Stimulated activated CD4-positive, alpha-beta T cell treated with anti-CD3 and anti-CD28 coated beads, TNF-alpha, amount 100 ng/mL, for 48 hours (primary cell): ENCODE measurements around the gene ARMC9.
"Not testable (repeated sequence)": the region's sequence is repeated elsewhere in the genome, so short reads cannot be mapped to it uniquely, and the experiment has no call there.

ENCODE experiments used
- DNase-seq, 3 donors: peaks; one replicate each; pipeline ENCODE4 v3.0.0-alpha.2; 2020; ENCODE audit warnings: low read depth in 3 of 3

The ARMC9 gene

DNA sequence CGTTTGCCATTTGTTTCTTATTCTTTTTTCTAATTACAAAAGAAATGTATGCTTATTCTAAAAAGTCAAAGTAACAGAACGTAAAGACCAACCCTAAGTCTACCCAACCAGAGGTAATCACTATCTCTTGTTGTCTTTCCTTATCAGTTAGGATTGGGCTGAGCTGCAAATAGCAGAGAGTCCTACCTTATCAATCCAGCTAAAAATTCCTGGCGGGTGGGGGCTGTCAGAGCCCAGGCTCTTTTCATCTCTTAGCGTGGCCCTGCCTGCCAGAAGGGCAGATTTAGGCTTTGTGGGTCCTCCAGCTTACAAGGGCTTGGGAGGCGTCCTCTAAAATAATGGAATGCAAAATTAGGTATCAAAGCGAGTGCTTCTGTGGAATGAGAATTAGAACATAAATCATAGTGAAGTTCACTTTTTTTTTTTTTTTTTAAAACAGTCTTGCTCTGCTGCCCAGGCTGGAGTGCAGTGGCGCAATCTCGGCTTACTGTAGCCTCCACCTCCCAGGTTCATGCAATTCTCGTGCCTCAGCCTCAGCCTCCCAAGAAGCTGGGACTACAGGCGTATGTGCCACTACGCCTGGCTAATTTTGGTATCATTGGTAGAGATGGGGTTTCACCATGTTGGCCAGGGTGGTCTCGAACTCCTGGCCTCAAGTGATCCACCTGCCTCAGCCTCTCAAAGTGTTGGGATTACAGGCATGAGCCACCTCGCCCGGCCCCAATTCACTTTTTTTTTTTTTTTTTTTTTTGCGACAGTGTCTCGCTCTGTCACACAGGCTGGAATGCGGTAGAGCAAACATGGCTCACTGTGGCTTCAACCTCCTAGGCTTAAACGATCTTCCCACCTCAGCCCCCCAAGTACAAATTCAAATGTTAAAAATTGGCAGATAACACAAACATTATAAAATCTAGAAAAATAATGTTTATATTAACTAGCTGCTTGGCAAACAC is 139.7 kb downstream of the ARMC9 start:
- DNase-seq = no peak

DNA sequence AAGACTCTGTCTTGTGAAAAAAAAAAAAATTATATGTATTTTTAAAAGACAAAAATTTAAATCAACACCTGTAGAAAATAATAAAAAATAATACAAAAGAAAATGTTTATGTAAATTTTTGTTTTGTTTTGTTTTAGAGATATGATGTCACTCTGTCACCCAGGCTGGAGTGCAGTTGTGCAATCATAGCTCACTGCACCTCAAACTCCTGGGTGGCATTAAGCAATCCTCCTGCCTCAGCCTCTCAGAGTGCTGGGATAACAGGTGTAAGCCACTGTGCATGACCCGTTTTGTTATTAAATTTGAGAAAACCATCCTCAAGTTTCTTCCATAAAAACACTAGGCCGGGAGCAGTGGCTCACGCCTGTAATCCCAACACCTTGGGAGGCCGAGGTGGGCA is 140.9 kb downstream of the ARMC9 start:
- no peak for DNase-seq

DNA sequence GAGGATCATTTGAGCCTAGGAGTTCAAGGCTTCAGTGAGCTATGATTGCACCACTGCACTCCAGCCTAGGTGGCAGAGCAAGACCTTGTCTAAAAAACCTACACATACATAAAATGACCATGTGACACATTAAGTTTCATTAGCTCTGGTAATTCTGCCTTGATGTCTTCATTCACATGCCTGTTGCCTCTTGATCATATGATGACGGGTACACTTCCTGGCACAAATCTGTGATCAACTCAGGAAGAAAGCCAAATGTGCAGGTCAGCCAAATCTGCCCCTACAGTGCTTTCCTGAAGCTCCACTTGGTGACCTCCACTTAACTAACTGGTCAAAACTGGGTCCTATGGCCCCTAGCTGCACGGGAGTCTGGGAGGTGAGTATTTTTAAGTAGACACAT is 142.7 kb downstream of the ARMC9 start:
- DNase-seq = no peak

DNA sequence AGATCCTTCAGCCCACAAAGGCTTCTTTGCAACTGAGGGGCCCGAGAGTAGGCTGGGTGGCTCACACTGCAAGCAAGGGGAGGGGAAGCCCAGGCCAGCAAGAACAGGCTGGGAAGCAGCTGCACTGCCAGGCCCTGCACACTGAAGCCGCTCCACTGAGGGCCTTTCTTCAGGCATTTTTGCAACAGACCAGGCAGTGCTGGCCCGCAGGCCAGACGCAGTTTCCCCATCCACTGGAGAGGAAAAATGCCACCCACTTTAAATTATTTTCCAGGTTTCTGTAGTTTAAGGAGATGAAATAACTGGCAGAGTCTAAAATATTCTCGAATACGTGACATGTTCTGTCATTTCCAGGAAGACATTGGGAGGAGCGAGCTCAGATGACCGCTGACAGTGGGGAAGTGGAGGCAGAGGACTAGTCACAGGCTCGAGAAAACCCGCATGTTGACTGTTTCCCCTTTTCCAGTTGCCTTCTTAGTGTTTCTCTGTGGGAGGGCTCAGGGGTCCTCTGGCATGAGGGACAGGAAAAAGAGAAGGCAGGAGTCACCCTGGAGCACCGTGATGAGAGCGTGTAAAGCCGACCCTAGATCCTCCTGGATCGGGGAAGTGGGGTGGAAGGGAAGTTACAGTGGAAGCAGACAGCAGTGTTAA is 143.8 kb downstream of the ARMC9 start:
- no peak for DNase-seq

DNA sequence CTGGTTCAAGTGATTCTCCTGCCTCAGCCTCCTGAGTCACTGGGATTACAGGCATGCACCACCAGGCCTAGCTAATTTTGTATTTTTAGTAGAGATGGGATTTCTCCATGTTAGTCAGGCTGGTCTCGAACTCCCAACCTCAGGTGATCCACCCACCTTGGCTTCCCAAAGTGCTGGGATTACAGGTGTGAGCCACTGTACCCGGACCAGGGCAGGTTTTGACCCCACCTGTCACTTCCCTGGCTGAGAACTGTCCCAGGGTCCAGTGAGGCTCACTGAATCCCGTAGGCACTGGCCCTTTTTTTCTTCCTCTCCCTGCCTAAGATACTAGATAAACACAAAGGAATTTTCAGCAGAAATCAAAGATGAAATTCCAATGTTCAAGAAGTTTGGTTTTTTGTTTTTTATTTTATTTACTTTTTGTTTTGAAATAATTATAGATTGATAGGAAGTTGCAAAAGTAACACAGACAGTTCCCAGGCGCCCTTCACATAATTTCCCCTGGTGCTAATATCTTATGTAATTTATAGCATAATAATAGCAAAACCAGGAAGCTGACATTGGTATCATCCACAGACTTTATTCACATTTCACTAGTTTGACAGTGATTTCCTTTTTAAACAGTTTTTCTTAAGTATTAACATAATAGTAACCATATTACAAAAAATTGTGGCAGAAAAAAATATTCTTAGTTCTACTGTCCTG is 144.7 kb downstream of the ARMC9 start:
- no peak for DNase-seq

DNA sequence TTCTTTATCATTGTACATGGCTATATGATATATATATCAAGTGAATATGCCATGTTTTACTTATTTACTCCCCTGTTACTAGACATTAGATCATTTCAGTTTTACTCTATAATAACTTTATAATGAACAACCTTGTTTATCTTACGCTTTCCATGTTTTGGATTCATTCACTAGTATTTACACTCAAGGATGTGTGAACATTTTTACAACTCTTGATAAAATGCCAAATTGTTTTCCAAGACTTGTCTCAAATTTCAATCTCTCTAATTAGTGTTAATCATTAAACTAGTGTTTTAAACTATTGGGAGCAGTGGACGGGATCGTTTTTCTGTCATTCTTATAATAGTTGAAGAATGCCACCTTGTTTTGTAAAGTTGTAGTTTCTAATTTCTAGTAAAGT is 145.6 kb downstream of the ARMC9 start:
- DNase-seq = no peak

DNA sequence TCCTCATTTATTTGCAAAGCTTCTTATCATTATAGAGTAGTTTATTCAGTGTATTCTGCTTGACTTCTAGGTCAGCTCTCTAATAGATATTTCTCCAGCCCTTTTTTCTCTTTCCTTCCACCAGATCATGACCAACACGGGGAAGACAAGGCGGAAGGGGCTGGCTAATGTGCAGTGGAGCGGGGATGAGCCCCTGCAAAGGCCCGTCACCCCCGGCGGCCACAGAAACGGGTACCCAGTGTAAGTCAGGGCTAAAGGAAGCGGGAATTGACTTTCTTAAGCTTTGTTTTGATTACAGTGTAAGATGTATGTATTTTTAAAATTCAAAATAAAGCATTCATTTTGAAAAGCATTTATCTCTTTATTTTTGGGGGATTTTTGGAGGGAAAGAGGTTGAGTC is 146.4 kb downstream of the ARMC9 start:
- DNase-seq = no peak

DNA sequence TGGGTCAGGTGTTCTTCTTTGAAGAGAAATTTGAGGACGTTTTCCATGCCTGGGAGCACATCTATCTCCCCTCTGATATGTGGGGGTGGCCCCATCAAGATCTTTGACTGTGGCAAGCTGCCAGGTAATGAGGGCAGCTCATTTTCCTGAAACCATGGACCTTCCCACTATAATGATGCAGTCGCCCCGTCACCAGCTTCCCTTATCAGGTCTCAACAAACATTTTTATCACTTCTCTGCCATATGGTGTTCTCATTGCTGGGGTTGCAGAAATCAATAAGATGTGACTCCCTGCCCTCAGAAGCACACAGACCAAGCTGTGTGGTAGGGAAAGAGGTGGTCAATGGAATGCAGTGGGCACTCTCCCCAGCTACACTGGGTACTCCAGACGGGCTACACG is 148.7 kb downstream of the ARMC9 start:
- no peak for DNase-seq

DNA sequence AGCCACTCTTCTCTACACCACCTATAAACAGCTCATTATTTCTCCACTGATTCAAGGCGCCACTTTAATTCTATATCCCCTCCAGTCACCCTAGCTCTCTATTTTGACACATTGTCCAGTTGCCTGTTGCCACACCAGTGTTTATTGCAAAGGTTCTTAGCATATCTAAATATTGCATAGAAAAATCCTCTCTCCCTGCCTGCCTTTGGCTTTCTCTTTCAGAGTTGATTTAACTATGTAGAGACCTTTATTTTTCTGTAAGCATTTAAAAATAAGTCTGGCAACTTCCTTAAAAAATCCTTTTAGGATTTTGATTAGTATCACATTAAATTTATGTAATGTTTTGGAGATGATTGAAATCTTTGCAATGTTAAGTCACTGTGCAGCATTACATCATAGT is 149.2 kb downstream of the ARMC9 start:
- no peak for DNase-seq

DNA sequence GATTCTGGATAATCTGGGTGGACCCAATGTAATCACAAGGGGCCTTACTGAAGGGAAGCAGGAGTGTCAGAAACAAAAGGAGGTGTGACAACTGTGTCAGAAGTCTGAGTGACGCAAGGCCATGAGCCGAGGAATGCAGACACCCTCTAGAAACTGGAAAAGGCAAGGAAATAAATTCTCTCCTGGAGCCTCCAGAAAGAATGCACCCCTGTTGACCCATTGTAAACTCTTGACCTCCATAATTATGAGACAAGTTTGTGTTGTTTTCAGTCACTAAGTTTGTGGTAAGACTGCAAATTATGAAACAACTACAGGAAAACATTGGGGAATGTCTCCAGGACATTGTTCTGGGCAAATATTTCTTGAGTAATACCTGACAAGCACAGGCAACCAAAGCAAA is 149.7 kb downstream of the ARMC9 start:
- no peak for DNase-seq

DNA sequence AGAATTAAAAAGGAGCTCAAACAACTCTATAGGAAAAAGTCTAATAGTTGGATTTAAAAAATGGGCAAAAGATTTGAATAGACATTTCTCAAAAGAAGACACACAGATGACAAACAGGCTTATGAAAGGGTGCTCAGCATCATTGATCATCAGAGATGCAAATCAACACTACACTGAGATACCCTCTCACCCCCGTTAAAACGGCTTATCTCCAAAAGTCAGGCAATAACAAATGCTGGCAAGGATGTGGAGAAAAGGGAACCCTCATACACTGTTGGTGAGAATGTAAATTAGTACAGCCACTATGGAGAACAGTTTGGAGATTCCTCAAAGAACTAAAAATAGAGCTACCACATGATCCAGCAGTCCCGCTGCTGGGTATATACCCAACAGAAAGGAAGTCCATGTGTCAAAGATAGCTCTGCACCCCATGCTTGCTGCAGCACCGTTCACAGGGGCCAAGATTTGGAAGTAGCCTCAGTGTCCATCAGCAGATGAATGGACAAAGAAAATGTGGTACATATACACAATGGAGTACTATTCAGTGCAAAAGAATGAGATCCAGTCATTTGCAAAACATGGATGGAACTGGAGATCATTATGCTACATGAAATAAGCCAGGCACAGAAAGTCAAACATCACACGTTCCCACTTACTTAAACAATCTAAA is 150.4 kb downstream of the ARMC9 start:
- DNase-seq = no peak

DNA sequence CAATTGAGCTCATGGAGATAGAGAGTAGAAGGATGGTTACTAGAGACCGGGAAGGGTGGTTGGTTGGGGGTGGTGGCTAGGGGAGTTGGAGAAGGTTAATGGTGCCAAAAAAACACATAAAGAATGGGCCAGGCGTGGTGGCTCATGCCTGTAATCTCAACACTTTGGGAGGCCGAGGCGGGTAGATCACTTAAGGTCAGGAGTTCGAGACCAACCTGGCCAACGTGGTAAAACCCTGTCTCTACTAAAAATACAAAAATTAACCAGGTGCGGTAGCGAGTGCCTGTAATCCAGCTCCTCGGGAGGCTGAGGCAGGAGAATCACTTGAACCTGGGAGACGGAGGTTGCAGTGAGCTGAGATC is 150.9 kb downstream of the ARMC9 start:
- not testable (repeated sequence) for DNase-seq

DNA sequence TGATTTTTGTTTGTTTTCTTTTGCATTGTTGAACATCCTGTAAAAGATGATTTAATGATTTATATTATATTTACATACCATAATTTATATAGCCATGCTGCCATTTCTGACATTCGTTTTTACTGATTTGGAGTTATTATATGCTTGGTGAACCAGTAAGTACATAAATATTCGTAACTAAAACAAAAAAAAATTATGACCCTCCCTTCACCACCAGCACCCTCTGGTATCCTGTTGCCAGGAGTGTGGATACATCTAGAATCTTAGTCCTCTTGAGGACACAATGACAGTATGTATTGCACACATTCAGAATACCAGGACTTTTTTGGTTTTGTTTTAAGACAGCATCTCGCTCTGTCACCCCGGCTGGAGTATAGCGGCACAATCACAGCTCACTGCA is 153.2 kb downstream of the ARMC9 start:
- DNase-seq = no peak

DNA sequence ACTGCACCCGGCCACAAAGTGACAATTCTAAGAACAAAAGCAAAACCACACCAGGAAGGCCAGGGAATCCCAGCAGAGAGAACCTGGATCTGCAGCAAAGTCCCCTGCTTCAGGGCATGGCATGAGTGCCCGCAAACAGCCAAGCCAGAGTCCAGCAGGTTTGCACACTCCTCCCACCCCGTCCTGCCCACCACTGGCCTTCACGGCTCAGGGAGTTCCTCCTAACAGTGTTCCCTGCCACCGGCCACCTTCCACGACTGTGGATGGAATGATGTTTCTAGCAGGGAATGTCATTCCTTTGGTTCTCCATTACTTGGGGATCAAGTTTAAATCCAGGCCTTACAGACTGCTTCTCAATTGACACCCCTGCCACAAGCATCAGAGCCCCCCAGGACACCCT is 155.0 kb downstream of the ARMC9 start:
- no peak for DNase-seq

DNA sequence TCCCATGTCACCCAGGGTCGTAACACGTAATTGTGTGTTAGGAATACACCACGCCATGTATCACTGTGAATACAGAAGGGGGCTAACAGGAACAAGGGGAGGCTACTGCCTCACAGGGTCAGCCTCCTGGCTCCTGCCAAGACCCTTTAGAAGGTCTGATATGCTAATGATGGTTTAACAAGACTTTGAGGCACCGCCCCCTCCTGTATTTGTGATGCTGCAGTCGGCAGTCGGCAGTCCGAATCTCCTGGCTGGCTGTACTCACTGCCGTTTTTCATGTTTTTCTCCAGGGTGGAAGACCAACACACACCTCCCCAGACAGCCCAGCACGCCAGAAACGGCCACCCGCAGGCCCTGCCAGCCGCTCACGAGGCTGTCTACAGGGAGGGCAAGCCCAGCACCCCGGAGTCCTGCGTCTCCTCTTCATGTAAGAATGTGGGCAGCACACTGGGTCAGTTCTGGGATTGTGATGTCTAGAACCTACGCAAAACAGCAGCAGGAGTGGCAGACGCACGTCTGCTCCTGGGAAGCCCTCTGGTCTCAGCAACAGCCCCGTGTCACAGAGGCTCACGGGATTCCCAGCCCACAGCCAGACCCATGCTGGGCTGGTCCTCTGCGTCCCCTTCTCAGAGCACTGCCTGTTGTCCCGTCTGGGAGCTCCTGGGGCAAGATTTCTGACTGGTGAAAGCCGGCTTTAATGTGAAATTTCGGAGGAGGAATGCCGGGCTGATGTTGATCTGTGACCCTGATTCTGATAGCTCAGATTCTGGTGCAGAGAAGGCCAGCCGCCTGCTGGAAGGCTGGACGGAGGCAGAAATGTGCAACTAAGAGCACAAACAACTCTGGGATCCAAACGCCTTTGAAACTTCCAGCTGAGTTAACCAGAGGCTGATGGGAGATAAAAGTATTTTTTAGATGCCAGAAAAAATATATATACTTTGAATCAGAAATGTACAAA is 157.4 kb downstream of the ARMC9 start:
- no peak for DNase-seq

DNA sequence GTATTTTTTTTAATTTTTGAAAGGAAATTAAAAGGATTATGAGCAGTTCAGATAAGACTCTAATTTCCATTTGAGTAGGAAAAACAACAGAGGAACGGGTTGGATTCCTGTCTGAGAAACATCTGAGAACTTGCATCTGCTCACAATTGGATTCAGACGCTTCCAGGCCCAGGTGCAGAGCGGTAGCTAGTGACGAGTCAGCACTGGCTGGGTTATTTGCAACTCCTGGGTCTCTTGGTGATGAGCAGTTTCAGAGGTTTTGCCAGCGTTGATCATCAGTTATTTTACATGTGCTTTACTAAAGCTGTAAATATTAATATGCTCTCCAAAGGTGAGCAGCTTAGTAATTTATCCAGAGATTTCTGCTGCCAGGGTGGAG is 158.0 kb downstream of the ARMC9 start:
- DNase-seq = no peak

DNA sequence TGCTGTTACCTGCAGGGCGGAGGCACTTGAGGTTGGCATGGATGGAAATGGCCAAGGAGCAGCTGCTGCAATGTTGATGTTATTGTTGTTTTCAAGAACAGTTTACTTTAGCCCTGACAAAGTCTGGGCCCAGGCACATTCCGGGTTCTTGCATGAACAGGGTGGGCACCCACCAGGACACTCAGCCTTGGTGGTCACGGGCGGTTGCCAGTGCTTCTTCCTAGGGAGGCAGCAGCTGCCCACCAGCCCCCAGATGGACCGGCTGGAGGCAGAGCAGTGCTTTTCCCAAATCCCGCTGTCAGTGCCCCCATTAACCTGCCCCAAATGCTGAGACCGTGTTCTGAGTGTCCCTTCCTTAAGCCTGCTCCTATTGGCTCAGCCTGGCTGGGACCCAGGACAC is 158.6 kb downstream of the ARMC9 start:
- DNase-seq = no peak

DNA sequence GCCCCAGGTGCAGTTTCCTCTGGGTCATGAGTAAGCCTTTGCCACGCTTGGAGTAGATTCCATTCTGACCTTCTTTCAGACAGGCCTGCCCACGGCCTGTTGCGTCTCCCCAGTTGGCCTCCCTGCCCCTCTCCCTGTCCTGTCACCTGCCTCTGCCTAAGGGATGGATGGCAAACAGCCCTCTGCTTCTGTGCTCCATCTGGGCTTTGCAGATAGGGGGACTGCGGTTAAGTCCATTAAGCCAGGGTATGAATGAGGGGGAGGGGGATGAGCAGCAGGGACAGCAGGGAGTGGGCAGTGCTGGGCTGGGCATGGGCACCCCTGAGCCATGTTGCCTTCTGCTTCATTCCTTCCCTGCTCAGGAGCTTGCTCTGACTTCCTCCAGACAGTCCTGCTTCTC is 159.5 kb downstream of the ARMC9 start:
- DNase-seq = no peak

DNA sequence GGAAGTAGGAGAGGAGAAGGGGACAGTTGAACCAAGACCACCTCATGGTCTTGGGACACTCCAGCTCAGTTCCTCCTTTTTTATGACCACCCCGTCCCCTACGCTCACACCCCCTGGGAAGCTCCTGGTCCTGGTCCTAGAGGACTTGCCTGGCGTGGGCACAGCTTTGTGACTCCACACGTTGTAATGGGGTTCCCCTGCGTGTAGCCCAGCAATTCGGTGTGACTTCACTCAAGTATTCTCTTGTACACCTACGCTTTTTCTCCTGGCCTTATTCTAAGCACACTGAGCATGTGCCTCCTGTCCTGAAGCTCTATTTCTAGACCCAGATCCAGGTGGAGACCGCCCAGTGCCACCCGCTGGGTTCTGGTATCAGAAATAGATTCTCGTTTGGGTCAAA is 161.0 kb downstream of the ARMC9 start:
- no peak for DNase-seq

DNA sequence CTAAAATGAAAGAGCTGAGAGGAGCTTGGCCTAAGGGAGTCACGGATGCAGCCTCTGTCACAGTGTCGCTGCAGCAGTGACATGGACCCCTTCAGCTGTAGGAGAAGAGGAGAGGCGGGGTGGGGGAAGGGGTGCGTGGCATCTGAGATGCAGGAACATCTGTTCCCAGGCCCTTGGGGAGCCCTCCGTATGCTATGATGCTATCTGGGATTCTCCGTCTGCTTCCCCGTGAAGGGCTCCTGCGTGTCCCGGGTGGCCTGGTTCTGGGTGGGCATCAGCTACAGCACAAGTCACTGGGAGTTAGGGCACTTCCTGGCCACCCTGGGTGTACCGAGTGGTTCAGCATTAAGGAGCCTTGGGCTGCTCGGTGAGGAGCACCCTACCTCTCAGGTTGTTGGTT is 161.5 kb downstream of the ARMC9 start:
- DNase-seq = no peak

DNA sequence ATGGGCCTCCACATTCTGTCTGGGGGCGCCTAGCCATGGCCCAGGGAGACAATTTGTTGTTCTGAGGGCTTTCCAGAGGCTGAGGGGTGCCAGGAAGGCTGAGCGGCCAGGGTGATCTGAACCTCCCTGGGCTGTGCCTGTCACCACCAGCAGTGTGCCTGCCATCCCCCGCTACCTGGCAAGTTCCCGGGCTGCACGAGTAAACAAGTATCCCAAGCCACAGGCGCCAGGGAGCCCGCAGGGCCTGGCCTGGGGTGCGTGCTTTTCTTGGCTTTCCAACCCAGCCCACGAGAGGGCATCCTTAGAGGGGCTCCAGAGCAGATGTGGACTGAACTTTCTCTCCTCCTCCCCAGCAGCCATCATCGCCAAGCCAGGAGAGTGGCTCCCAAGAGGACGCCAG is 162.0 kb downstream of the ARMC9 start:
- DNase-seq = no peak
